ENCODE measurements around the gene DIO3.
"Not testable (repeated sequence)": the region's sequence is repeated elsewhere in the genome, so short reads cannot be mapped to it uniquely, and the experiment has no call there.

The DIO3 gene

GRCh38 chr14:101559624-101560533 lies 1.4 kb upstream of the DIO3 start:
- no peak for DNase-seq

- DNase-seq: no peak
Observed at GRCh38 chr14:101560534-101561113, 671 bp upstream of the DIO3 start.

GRCh38 chr14:101561897-101562490 lies 699 bp downstream of the DIO3 start:
- no peak for DNase-seq

DNA sequence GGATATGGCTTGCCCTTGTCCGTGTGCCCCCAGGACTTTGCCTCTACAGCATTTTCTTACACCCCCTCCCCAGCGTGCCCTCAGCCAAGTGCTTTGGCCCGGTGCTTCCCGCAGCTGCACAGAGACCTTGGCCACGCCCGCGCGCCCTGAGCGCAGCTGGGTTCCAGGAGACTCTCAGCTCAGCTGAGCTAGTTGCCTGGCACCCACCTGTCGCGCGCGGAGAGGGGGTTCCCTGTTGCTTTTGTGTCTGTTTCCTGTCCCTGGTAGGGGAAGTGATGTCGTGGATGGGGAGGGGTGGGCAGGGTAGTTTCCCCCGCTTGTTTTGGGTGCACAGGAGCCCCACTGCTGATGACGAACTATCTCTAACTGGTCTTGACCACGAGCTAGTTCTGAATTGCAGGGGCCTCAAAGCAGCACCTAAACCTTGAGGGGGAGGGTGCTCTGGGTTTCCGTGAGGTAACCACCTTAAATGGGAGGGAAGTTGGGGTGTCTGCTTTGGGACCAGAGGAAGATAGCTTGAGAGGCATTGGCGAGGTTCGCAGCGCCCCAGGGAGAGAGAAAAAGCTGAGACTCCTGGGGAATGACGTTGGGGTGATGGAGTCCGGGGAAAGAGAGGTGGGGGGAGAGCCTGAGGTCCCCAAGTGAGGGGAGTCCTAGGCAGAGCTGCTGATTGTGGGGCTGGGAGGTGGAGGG lies 1.5 kb downstream of the DIO3 start:
- DNase-seq: no peak

DNA sequence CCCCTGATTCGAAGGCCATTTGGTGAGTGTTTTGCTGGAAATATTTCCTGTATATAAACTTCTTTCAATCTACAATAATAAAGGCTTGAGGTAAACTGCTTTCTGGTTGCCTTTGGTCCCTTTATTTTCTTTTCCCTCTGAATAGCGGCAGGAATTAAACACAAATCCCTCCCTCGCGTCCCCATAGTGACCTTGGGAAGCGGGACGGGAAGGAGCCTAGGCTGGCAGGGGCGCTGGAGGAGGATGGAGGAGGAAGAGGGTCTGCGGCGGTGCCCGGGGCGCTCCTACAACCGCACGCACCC lies 2.0 kb downstream of the DIO3 start:
- no peak for DNase-seq

DNA sequence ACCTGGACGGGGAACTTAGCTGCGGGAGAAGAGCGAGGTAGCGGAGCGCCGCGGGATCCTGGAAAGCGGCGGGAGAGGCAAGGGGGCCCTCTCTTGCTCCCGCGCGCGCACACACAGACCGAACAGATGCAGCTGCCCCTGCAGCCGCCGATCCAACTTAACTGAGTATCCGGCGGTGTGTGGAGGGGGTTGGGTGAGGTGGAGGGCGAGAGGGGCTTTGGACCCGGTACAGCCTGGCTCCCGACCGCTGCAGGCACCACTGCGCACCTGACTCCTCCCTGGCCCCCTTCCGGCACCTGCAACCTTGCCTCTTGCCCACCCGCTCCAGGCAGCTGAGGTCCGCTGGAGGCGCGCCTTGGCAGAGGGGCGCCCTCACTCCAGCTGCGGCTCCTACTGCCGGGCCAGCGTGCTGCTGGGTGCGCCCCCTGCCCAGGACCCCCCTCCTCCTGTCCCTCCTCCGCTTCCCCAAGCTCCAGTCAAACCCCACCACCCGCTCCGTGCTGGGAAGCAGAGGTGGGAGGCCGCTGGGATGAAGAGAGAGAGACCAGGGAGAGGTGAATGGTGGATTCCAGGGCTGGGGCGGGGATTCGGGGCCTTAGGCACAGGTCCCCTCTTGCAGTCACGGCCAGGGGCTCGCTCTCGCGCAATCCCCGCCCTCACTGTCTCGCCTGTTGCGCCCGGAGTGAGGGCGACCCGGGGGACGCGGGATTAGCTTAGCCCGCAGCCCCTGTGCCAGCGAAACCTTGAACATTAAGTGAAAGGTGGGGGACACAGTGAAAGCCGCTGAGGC lies 2.6 kb downstream of the DIO3 start:
- DNase-seq: no peak

DNA sequence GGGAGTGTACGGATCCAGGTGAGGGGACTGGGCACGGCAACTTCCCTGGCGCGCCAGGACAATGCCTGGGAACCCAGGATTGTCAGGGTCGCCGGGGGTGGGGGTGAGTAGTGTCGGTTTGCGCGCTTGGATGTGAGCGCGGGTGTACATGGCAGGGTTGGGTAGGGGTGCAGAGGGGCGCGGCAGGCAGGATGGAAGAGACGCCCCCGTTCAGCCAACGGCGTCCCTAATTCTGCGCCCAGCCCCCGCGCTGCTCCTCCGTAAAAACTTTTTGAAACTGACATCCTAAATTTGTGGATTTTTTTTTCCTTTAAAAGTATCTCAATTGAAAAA lies 3.1 kb downstream of the DIO3 start:
- no peak for DNase-seq

GRCh38 chr14:101564819-101565698 lies 3.8 kb downstream of the DIO3 start:
- no peak for DNase-seq

DNA sequence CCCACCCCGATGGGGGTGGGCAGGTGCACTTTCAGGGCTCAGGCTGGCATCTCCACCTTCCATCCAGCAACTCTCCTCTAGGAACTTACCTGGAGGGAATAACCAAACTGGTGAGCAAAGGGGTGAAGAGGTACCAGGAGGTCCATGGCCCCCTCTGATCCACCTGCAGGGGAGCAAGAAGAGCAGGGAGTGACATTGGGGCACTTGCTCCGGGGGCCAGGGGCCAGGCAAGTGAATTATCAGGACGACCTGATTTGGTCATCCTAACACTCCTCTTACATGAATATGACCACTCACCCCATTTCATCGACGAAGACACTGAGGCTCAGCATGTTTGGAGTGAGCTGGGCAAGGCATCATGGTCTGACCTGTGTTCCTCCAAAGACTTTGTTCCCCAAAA lies 6.0 kb downstream of the DIO3 start:
- no peak for DNase-seq

GRCh38 chr14:101571004-101571403 lies 9.7 kb downstream of the DIO3 start:
- no peak for DNase-seq

- not testable (repeated sequence) for DNase-seq
Observed at GRCh38 chr14:101572526-101572925, 11.2 kb downstream of the DIO3 start.

DNA sequence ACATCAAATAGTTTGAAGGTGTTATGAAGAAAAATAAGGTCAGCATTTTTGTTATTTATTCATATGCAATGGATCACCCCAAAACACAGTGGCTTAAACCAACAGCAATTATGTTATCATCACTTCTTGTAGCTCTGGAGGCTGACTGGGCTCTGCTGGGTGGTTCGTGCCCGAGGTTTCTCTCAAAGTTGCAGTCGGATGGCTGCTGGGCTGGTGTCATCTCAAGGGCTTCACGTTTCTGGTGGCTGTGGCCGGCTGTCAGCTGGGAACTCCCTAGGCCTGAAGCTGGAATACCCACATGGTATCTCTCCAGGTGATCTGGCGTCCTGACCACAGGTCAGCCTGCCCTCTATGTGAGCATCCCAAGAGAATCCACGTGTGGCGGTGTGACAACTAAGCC lies 12.0 kb downstream of the DIO3 start:
- no peak for DNase-seq

- DNase-seq: no peak
Observed at GRCh38 chr14:101575581-101575980, 14.3 kb downstream of the DIO3 start.

DNA sequence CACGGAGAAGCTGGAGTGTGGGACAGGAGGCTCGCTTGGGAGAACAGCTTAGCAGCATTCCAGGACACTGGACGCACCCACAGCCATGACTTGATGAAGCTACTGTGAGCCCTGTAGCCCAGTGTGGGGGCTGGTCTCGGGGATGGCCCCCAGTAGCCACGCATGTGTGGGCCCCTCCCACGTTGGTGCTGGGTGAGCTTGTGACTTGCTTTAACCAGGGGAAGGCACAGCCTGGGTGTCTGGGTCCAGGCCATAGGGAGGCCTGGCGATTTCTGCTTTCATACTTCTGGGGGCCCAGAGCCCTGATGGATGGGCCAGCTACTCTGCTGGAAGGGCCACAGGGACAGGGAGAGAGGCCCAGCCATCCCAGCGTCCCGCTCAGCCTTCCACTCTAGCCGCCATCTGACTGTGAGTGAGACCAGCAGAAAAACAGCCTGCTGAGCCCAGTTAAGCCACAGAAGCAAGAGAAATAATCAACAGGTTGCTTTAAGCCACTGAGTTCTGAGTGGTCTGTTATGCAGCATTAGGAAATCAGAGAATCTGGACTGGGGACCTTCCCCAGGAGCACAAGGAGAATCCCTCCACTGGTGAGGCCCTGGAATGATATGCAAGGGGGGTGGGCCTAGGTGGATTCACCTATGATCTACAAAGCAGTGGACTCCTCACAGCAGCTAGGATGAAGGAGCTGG lies 16.1 kb downstream of the DIO3 start:
- no peak for DNase-seq

- DNase-seq: no peak
Observed at GRCh38 chr14:101578489-101578888, 17.2 kb downstream of the DIO3 start.

GRCh38 chr14:101579372-101580080 lies 18.2 kb downstream of the DIO3 start:
- DNase-seq: no peak

DNA sequence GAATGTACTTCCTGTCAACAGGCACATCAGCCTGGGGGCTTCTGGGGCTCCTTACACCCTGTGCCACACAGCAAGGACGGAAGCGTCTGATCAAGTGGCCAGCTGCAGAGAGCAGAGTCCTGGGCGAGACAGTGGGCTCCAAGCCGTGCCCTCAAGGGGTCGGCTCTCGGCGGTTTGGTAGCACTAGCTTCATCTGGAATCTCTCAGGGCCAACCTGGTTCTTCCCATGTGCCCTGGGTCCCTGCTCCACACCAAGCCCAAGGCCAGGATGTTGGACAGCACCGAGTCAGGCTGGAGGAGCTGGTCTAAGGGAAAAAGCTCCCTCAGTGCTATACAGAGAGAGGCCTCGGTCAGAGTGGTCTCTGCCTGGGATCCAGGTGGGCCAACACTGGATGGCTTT lies 20.5 kb downstream of the DIO3 start:
- no peak for DNase-seq

DNA sequence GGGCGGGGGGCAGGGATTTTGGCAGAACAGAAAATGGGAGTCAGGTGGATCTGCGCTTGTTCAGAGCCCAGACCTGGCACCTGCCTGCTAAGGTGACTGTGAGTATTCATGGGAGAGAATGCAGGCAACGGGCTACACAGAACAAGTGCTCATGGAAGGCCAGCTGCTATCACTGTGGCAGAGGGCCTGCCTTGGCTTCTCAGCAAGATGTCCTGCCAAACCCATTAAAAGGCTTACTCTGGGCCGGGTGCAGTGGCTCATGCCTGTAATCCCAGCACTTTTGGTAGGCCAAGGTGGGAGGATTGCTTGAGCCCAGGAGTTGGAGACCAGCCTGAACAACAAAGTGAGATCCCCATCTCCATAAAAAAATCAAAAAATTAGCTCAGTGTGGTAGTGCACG lies 21.0 kb downstream of the DIO3 start:
- DNase-seq: no peak

DNA sequence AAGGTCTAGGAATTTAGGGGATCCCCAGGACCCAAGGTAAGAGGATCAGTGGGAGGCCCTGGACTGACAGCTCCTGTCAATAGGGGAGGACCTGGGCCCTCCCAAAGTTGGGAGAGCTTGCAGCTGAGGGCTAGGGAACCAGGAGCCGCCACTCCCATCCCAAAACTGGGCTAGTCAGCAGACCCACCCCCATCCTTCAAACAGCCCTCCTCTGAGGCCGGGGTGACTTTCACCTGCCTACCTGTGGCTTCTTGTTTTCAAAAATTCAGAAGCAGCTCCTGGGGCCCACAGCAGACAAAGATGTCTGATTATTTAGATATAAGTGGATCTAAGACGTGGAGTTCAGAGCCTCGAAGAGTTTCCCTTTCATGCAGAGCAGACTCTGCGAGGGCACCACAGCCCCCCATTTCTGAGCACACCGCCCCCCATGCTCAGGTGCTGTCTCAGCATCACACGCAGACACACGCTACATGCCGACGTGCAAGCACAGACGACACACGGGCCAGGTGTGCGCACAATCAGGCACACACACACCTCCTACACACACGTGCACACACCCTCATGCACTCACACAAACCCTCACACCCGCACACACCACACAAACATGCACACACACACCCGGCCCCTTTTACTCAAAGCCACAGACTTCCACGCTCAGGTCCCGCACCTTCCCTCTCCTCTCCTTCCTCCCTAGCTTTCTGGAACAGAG lies 21.9 kb downstream of the DIO3 start:
- DNase-seq: no peak

GRCh38 chr14:101583715-101584054 lies 22.4 kb downstream of the DIO3 start:
- no peak for DNase-seq
